Pulmonary artery endothelial cell (primary cell): ENCODE data around the gene PDGFRB. TPM values are rescaled to one million over a fixed set of nuclear protein-coding genes. Genes with fewer than 3 reads are reported as not detected.
"Not testable (repeated sequence)": the region's sequence is repeated elsewhere in the genome, so short reads cannot be mapped to it uniquely, and the experiment has no call there.

Experiments used
- DNase-seq: peaks from one replicate; pipeline ENCODE4 v3.0.0-alpha.2; 2011; ENCODE audit warnings: low read depth, low spot score
- total RNA-seq: library from RNA; depleted of rRNA; stranded (reverse); fragments of >200 nt; gene quantifications from 2 replicates; pipeline ENCODE4 v1.2.3, GENCODE V29; 2014

Gene PDGFRB
- total RNA-seq, 1 donor from 2014 or later, result 0.07 TPM

DNA sequence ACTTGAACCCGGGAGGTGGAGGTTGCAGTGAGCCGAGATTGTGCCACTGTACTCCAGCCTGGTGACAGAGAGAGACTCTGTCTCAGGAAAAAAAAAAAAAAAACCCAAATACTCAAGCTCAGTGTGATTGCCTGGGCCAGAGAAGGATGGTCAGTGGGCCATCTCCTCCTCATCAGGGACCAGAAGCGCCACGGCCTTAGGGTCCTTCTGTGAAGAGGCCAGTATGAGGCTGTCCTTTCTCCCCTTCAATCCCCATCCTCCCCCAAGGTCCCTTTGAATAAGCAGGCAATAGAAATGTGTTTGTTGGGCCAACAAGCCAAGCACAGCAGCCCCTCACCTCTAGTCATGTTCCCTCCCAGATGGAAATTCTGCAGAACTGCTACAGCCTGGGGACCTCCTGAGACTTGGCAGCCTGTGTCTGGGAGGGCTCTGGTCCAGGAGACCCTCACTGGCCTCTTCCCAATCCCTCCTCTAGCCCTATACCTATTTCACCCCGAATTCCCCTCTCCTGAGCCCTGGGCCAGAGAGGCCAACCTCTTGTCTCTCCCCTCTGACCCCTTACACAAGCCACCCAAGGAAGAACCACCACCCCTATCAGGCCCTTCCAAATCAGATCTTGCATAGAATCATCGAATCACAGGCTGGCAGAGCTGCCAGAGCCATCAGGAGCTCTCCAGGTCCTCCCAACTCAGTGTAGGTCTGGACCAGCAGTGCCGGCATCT, 70.3 kb downstream of the PDGFRB start:
- DNase-seq, result no peak

DNA sequence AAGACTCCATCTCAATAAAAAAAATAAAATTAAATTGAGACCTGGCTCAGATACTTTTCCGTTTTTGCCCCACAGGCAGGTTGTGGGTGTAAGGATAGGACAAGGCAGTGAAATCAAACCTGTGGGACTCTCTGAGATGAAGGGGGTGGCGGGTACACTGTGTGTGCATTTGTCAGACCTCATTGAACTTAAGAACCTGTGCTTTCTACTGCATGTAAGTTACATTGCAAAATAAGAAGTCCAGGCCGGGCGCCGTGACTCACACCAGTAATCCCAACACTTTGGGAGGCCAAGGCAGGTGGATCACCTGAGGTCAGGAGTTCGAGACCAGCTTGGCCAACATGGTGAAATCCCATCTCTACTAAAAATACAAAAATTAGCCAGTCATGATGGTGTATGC, 70.9 kb downstream of the PDGFRB start:
- not testable (repeated sequence) for DNase-seq

DNA sequence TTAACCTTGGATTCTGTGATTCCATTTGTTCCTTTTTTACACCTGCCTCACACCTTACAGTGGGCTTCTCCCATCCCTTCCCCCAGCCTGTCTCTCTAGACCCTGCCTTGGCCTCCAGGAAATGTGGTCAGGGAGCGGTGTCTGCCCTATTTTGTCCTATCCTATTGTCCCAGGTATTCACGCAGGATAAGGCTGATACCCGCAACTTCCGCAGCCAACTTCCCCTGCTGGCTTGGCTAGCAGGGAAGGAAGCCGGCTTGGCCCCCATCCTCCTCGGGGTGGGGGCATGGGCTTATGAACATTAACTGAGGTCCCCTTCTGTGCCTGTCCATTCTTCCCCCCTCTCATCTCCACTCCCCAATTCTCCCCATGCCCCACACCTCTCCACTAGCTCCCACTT, 72.8 kb downstream of the PDGFRB start:
- no peak for DNase-seq

DNA sequence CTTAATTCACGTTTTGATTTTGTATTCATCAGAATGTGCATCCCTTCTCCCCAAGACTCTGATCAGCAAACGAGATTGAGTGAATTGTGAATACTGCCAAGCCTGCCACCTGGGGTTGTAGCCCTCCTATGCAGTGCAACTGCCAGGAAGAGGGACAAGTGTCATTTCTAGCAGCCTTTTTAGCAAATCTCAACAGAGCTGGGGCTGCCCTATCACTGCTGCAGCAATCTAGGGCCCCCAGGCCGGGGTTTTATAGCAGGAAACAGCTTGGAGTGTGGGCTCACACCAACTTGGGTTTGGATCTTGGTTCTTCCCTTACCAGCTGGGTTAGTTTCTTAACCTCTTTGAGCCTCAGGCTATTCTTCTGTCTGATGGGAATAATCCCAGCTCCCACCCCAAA, 73.3 kb downstream of the PDGFRB start:
- DNase-seq, result no peak

DNA sequence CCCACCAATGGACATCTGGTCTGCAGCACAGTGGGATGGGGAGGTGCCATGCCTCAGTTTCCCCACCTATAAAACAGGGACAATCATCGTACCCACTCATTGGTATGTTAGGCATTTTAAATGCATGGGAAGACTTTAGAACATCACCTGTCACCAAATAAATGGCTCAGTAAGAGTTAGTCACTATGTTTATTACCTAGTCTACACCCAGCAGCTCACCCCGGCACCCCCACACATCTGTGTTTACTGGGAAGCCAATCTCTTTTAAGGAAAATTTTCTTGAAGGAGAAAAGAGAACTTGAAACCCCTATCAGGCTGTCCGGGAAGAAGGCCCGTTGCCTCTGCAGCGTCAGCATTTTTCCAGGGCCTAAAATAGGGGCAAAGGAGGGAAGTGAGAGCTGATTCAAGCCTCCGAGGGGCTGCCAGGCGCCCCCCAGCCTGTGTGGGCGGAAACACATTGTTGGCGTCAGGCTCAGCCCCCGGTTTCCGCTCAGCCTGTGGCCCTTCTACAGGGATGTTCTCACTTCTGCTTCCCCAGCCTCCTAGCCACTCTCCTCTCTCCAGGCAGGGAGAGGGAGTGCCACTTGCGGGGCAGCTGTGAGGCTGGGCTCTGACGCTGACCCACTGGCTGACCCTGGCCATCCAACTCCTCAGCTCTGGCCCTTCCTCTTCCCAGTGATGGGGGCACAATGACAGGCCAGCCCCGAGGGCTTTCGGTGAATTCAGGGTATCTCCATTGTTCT, 73.9 kb downstream of the PDGFRB start:
- no peak for DNase-seq

DNA sequence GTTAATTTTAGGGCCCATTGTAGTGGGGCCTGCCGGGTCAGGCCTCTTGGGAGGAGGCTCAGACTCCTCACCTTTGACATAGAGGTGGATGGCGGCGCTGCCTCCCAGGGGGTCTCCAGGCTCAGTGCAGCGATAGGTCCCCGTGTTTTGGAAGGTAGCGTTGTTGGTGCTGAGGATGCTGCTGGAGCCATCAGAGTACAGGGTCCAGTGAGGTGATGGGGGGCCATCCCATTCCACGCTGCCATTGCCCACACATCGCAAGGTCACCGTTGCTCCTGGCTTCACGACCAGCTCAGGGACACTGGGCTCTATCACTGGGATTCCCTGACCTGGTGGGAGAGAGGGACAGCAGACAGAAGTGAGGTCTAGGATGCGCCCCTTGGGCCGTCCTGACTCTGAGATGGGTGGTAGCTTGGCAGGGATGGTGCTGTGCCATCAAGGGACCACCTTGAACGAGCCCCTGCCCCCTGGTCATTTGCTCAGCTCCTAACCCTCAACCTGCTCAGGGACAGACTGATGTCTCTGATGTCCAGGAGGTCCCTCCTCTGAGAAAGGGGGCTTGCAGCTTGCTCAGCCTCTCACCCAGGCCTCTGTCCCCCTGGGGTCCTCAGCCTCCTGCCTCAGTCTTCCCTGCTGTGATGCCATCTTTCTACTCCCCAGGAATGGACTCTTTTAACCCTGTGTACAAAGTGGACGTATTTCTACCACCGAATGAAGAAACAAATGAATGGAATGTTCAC, 74.8 kb downstream of the PDGFRB start:
- DNase-seq, result no peak

DNA sequence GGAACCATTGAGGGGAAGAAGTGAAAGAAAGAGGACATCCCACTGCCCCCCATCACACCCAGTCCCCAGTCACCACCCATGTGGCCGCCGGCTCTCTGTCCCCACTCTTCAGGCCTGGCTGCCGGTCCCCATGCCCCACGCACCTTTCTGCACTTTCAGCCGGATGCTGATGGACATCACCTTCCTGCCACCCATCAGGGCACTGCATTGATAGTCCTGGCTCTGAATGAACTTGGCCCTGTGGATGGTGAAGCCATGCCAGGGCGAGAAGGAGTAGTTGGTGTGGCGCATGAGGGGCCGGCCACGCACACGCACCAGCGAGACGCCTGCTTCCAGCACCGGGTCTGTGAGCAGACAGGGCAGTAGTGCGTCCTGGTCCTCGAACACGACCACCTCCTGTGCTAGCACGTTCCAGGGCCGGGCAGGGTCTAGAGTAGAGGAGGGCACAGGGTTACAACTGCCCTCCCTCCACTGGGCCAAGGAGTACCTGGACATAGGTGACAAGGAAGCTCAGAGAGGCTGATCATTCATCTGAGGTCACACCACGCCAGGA, 75.7 kb downstream of the PDGFRB start:
- no peak for DNase-seq

DNA sequence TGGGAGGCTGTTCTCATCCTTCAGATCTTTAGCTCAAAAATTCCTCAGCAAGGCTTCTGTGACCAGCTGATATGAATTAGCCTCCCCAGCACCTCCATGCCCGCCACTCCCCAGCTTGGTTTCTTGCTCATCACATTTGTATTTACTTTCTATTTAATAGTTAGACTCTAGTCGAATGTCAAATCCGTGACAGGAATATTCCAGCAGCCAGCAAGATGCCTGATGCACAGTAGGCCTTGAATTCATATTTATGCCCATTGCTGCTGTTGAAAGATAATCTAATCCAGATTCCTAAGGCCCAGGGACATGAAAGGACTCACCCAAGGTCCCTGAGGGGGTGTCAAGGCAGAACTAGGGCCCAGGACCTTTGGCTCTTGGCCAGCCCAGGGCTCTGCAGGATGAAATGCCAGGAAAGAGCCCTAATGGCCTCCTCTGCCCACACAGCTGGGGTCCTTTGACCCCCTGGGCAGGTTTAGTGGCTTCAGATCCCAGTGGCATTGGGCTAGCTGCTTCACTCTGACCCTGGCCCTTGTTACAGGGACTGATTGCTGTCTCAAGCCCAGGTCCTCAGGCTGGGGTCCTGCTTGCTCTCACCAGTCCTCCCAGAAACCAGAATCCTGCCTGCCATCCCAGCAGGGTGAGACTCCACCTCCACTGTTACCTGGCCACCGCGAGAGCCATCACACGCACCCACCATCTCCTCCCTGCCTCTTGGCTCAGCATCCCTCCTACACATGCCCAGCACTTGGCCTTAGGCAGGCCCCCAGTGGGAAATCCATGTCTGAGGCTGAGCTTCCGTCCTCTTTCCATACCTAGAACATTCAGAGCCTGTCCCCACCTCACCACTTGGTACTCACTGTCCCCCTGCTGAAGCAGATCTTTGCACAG, 76.6 kb downstream of the PDGFRB start:
- DNase-seq, result no peak

DNA sequence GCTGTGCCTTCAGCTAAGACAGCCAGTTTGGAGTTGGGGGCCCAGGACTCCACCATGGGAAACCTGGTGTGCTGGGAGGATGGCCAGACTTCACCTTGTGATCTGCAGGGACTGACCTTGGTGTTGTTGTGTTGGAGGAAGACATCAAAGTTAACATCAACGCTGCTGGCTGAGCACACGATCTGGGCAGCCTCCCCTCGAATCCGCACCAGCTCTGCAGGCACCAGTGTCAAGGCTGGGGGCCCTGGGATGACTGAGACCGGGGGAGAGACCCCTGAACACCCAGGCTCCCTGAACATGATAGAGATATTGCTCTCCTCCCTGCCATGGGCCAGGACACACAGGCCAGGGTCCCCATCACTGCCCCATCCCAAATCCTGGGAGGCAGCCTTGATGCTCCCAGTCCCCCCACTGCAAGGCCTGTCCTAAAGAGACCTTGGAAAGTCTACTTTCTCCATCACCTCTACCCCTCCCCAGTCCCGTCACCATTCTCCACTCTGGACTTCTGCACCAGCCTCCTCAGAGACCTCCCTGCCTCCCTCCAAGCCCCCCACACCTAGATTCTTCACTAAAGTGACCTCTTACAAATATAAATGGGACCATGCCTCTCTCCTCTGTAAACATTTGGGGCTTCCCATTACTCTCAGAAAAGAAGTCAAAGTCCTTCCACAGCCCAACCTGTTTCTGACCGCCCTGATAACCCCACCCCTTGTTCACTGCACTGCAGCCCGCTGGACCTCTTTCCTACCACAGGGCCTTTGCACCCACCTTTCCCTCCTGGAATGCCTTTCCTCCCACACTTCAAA, 77.4 kb downstream of the PDGFRB start:
- no peak for DNase-seq

DNA sequence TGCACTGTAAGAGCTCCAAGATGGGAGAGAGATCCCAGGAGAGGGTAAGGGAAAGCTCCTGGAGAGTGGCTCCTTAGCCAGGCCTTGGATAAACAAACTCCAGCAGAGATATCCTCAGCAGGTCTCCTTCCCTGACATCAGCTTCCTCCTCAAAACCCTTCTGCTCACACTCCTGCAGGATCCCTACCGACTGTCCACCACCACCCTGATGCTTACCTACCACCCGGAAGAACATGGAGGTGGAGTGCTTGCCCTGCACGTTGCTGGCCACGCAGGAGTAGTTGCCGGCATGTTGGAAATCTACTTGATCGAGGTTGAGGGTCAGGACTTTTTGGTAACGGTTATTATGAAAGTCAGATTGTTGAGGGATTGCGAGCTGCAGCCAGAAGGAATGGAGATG, 78.6 kb downstream of the PDGFRB start:
- no peak for DNase-seq

DNA sequence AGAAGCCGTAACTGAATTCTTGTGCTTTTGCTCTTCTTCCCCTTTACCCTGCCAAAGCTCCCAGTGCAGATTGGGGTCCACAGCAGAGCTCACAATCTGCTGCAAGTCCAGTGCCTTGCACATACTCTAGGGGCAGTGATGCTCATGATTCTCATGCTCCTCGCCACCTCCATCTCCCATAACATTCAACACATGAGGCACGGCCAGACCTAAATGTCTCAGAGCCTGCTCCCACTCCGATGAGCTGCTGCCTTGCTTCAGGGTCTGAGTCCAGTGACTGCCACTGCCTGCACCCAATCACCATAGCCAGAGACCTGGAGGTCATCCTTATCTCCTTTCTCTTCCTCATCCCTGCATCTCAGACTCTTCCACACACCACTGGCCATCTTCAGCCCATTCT, 79.8 kb downstream of the PDGFRB start:
- no peak for DNase-seq

DNA sequence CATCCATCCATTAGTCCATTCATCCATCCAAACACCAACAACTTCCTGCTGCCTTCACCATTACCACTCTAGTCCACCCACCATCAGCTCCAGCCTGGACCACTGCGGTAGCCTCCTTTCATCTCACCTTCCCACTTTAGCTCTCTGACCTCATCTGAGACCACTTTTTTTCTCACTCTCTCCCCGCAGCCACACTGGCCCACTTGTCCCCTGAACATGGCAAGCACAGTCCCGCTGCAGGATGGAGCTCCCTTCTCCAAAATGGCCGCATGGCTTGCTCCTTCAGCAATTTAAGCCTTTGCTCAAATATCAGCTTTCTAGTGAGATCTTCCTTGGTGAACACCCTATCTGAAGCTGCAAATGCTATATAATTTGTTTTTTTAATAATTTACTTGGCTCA, 80.4 kb downstream of the PDGFRB start:
- DNase-seq, result no peak

DNA sequence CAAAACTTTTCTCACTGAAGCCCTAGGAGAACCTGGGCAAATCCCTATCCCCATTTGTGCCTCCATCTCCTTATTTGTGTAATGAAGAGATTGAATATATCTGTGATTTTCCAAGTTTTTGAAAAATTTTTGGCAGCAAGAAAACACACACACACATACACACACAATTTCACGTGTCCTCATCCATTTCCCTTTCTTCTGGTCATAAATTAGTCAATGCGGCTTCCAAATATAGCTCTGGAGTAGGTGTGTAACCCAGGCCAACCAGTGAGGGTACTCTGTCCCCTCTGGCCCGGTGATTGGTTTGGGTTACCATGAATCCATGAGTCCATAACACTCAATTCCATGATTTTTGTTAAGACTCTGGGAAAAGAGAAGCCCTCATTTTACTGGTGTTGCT, 82.0 kb downstream of the PDGFRB start:
- no peak for DNase-seq

DNA sequence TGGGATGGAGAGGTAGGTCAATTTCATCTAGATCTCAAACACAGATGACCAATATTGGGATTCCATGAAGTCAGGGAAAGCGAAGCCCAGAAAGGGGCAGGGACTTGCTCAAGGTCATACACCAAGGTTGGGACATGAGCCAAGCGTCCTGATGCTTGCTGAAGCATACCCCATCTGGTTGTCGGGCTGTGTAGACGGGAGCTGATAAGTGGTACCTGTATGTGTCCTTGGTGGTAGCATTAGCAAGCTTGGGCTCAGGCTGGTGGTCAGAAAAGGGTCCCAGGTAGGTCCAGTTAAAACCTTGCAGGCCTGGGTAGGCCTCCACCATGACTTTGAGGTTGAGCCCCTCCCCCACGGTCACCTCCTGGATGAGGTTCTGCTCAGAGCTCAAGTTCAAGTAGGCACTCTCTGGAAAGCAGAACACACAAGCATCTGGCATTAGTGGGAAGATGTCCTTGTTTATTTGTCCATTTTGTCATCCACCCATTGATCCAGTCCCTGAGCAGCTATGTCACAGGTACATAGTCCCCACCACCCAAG, 82.5 kb downstream of the PDGFRB start:
- no peak for DNase-seq

DNA sequence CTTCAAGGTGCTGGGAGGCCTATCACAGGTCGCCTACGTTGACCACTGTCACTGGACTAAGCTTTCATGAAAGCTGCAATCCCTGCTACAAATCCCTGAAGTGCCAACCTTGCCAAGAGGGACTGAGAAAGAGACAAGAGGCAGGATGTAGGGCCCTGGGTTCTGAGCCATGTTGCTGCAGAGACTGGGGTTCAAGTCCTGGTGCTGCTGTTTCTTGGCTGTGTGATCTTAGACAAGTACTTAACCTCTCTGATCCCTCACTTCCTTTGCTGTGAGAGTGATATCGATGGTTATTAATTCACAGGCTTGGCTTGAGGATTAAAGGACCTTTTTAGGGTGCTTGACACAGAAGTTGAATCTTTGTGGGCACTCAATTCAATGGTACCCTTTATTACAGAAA, 84.8 kb downstream of the PDGFRB start:
- DNase-seq, result no peak

DNA sequence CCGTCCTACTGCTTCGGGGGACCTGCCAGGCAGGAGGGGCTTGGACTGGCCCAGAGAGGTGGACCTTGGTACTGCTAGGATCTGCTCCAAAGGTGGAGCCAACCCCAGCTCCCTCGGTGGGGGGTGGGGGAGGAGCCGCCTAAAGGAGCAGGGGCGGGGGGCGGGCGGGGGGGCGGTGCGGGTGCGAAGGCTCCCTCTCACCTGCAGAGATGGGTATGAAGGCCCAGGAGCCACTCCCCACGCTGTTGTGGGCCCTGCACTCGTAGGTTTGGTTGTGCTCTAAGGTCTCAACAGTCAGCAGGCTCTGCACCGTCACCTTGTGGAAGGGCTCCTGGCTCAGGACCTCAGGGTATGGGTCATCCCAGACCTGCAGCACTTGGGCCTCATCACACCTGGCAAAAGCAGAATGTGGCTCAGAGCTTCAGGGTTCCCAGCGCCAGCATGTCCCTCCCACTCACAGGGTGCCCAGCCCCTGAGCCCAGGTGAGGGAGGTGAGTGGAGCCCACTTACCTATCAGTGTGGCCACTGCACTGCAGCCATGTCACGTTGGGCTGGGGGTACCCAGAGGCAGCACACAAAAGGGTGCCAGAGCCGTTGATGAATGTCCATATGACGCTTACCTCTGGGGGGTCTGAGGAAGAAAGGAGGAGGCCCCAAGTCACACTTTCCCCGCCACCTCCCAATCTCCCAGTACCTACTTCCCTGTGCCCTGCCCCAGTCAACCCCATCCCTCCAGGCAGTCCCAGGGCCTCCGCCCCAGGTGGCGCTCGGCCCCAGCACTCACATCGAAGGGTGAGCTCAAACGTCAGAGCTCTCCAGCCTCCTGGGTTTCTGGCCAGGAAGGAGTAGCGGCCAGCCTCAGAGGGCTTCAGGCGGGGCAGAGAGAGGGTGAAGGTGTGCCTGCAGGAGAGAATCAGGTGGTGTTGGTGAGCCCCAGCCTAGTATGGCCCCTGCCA, 85.7 kb downstream of the PDGFRB start:
- DNase-seq, result no peak

DNA sequence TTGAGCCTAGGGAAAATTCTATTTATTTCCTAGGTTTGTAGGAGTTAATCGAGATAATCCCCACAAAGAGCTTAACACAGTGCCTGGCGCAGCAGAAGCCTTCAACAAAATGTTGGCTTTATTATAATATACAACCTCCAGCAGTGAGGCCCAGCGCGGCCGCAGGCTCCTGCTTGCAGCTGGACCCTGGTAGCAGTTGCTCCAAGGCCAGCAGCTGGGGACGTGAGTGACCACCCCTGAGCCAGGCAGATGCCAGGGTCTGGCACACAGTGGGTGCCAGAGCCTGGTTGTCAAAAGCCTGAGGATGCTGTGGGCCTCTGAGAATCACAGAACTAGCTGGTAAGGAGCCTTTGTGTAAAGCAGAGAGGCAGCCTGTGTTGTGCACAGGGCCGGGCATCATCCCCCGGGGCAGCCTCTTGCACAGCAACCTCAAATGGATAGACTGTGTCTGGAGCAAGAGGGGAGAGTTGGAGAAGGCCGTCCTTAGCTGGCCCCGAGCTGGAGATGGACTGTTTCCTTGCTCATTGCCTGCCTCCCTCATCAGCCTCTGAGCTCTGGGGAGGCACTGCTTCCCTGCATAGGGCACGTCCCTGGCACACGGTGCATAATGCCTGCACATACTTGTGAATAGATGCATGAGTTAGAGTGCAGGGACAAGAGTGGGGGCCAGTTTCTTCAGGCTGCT, 86.5 kb downstream of the PDGFRB start:
- no peak for DNase-seq

DNA sequence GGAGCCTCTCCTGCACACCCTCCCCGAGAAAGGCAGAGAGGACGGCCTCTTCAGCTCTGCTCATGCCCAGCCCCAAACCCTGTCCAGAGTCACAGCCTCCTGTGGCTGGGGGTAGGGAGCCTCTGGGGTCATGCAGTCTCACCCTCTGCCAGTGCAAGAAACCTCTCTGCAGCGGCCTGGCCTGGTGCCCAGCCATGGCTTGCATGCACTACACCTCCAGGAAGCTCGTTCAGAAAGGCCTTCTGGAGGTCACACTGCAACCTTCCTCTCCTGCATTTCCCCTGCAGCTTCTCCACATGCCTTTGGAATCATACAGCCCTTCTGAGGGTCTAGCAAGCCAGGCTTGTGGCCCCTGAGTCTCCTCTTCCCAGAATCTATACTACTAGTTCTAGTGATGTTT, 87.2 kb downstream of the PDGFRB start:
- DNase-seq, result no peak
